HCT116 (cell line): ENCODE results near the gene BAIAP2L1. TPM values are rescaled to one million over a fixed set of nuclear protein-coding genes. Genes with fewer than 3 reads are reported as not detected.

Source experiments
- ATAC-seq: fragments of 200-7000 bp; cut with Tn5 transposase; 2 replicates; pipeline ENCODE4 v1.9.1; 2020; ENCODE audit warnings: mild to moderate bottlenecking, moderate library complexity
- BruUV-seq: library from RNA; stranded (reverse); fragments of 400-500 nt; replicated peaks from 2 replicates; lab custom pipeline; 2021; lab: Mats Ljungman, UMichigan
- CTCF ChIA-PET: fragments of 300-600 bp; sonication (Branson Sonifier 250); formaldehyde crosslinking; loops from one replicate; lab custom pipeline; 2021; ENCODE audit warnings: antibody characterized with exemption; lab: Charles Lee
- POLR2A ChIA-PET: fragments of 300-600, 350-600 bp; sonication (Branson Sonifier 250); formaldehyde crosslinking; loops from one replicate; lab custom pipeline; 2021; ENCODE audit warnings: antibody characterized with exemption; lab: Charles Lee
- RAD21 ChIA-PET, 2 experiments: fragments of 300-600 bp; sonication (Branson Sonifier 250); formaldehyde crosslinking; loops; one replicate each; lab custom pipeline; 2023; ENCODE audit warnings: low total read pairs in 2 of 2; ENCODE audit not compliant: uncharacterized antibody in 2 of 2, unreplicated experiment in 2 of 2, low non-redundant PET in 1 of 2; lab: Charles Lee
- DNase-seq: peaks from one replicate; pipeline ENCODE4 v3.0.0-alpha.2; 2010; ENCODE audit warnings: low read depth, low spot score
- H2AFZ ChIP-seq: fragments of 200-600 bp; shearing (Covaris generic), sonication (generic); 2 replicates; pipeline ENCODE4 v1.6.1; 2017; ENCODE audit warnings: low read depth, mixed run types, mixed read lengths, antibody characterized with exemption, low read length; ENCODE audit not compliant: poor library complexity, severe bottlenecking
- H3K27ac ChIP-seq: 2 replicates; pipeline ENCODE4 v1.5.1; 2012; ENCODE audit warnings: low read depth, low read length
- H3K27me3 ChIP-seq: fragments of 200-600 bp; sonication (generic); 2 replicates; pipeline ENCODE4 v1.6.1; 2016; ENCODE audit warnings: mixed run types, low read length, mixed read lengths; ENCODE audit not compliant: insufficient read depth
- H3K36me3 ChIP-seq, 2 experiments: fragments of 200-500 bp in 1 of 2; fragments of 200-600 bp in 1 of 2; sonication (Bioruptor generic) in 1 of 2; sonication (generic) in 1 of 2; 2 replicates each; pipeline versions ENCODE4 v1.5.1 to v1.6.1; 2014 to 2016; ENCODE audit warnings: low read length in 2 of 2, inconsistent platforms in 1 of 2, mixed read lengths in 1 of 2, mixed run types in 1 of 2; ENCODE audit not compliant: insufficient read depth in 2 of 2, control insufficient read depth in 1 of 2
- H3K4me1 ChIP-seq, 2 experiments: fragments of 200-600 bp in 1 of 2; sonication (generic) in 1 of 2; 2 replicates each; pipeline versions ENCODE4 v1.5.1 to v1.6.1; 2012 to 2017; ENCODE audit warnings: low read length in 2 of 2, inconsistent platforms in 1 of 2, mild to moderate bottlenecking in 1 of 2, mixed read lengths in 1 of 2, mixed run types in 1 of 2, moderate library complexity in 1 of 2; ENCODE audit not compliant: insufficient read depth in 2 of 2, control insufficient read depth in 1 of 2
- H3K4me2 ChIP-seq: fragments of 200-600 bp; sonication (generic); 2 replicates; pipeline ENCODE4 v1.6.1; 2017; ENCODE audit warnings: mixed run types, low read length, mixed read lengths
- H3K4me3 ChIP-seq, 2 experiments: fragments of 200-600 bp in 1 of 2; sonication (generic) in 1 of 2; replicated peaks in 1 of 2; 2 replicates each; pipeline ENCODE4 v1.5.1; 2011 to 2016; ENCODE audit warnings: low read length in 2 of 2, control low read depth in 1 of 2, low read depth in 1 of 2, mild to moderate bottlenecking in 1 of 2, mixed read lengths in 1 of 2, mixed run types in 1 of 2
- H3K79me2 ChIP-seq: fragments of 200-600 bp; sonication (generic); 2 replicates; pipeline ENCODE4 v1.6.1; 2017; ENCODE audit warnings: mild to moderate bottlenecking, mixed run types, low read length, moderate library complexity, mixed read lengths; ENCODE audit not compliant: insufficient read depth
- H3K9ac ChIP-seq: fragments of 200-600 bp; sonication (generic); 2 replicates; pipeline ENCODE4 v1.6.1; 2016; ENCODE audit warnings: low read length, mixed read lengths
- H3K9me2 ChIP-seq: fragments of 200-600 bp; sonication (generic), shearing (Covaris generic); 2 replicates; pipeline ENCODE4 v1.6.1; 2017; ENCODE audit warnings: mixed run types, mild to moderate bottlenecking, moderate library complexity; ENCODE audit not compliant: insufficient read depth
- H3K9me3 ChIP-seq, 2 experiments: fragments of 200-500 bp in 1 of 2; fragments of 200-600 bp in 1 of 2; sonication (Bioruptor generic) in 1 of 2; sonication (generic) in 1 of 2; 2 replicates each; pipeline ENCODE4 v1.6.1; 2014 to 2017; ENCODE audit warnings: low read length in 2 of 2, mixed read lengths in 2 of 2, inconsistent platforms in 1 of 2, low read depth in 1 of 2, mild to moderate bottlenecking in 1 of 2, mixed run types in 1 of 2, moderate library complexity in 1 of 2; ENCODE audit not compliant: control insufficient read depth in 1 of 2, insufficient read depth in 1 of 2
- H4K20me1 ChIP-seq: fragments of 200-600 bp; sonication (generic), shearing (Covaris generic); 2 replicates; pipeline ENCODE4 v1.6.1; 2017; ENCODE audit warnings: mixed run types, mild to moderate bottlenecking, moderate library complexity; ENCODE audit not compliant: insufficient read depth
- CBX3 ChIP-seq: IDR thresholded peaks from 2 replicates; pipeline ENCODE4 v1.6.1; 2012; ENCODE audit warnings: low read depth
- EGR1 ChIP-seq: IDR thresholded peaks from 2 replicates; pipeline ENCODE4 v1.6.1; 2012; ENCODE audit warnings: low read depth
- FOSL1 ChIP-seq: IDR thresholded peaks from 2 replicates; pipeline ENCODE4 v1.6.1; 2012; ENCODE audit warnings: low read depth
- POLR2AphosphoS5 ChIP-seq: IDR thresholded peaks from 2 replicates; pipeline ENCODE4 v1.6.1; 2011; ENCODE audit warnings: mild to moderate bottlenecking, low read depth, low read length, moderate library complexity
- REST ChIP-seq: IDR thresholded peaks from 2 replicates; pipeline ENCODE4 v1.6.1; 2012; ENCODE audit warnings: low read depth
- SP1 ChIP-seq: IDR thresholded peaks from 2 replicates; pipeline ENCODE4 v1.6.1; 2012; ENCODE audit warnings: low read depth
- SRF ChIP-seq: IDR thresholded peaks from 2 replicates; pipeline ENCODE4 v1.6.1; 2012; ENCODE audit warnings: low read depth
- ZFX ChIP-seq: fragments of 450-650 bp; IDR thresholded peaks from 2 replicates; pipeline ENCODE4 v1.6.1; 2017
- intact Hi-C: fragments of 100-400 bp; cut with micrococcal nuclease; formaldehyde crosslinking; loops from 2 replicates; pipeline ENCODE4 v1.10.0; 2022
- total RNA-seq: library from RNA; stranded (reverse); gene quantifications from one replicate; pipeline ENCODE4 v1.2.1, GENCODE V29; 2021; ENCODE audit not compliant: unreplicated experiment
- TF ChIP-seq, protein P1 (sequence below): IDR thresholded peaks from 2 replicates; pipeline ENCODE4 v1.6.1; 2012
- TF ChIP-seq, protein P2 (sequence below): IDR thresholded peaks from 2 replicates; pipeline ENCODE4 v1.6.1; 2012

BAIAP2L1 gene
- total RNA-seq, 1 experiment from 2014 or later: 61.2 TPM

DNA sequence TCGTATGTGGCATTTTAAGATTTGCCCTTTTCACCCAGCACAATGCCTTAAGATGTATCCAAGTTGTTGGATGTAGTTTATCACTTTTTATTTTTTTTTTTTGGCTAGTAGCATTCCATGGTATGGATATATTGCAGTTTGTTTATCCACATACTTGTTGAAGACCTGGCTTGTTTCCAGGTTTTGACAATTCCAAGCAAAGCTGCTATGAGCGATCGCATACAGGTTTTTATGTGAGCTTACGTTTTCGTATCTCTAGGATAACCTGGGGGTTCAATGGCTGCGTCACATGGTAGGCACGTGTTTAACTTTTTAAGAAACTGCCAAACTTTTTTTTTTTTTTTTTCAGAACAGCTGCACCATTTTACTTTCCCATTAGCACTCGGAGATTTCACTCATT is 32.2 kb downstream of the BAIAP2L1 start (continued):
- TF ChIP-seq REST (no peak), CBX3 (no peak), FOSL1 (no peak), POLR2AphosphoS5 (no peak), EGR1 (no peak)

GRCh38 chr7:98366562-98366938 is 34.3 kb downstream of the BAIAP2L1 start:
- ChIA-PET RAD21 (interaction anchor here in 1 of 2 experiments (0.6 kb wide), 1 partner anchor 19 kb away, joined by 4 read pairs; no protein-coding TSS in a partner anchor), CTCF (no interaction called here), POLR2A (interaction anchor here (0.6 kb wide), 1 partner anchor 62 kb away, joined by 3 read pairs; no protein-coding TSS in a partner anchor)
- Histone ChIP-seq H3K36me3 (0 out of 4 replicates have a peak, but pooled peaks cover 0 to 2% of the 10 kb centered on the region in 2 experiments), H3K9ac (no peak overlapping the region), H3K79me2 (peaks cover 70% of the 10 kb centered on the region), H3K4me1 (peaks cover 55 to 62% of the 10 kb centered on the region in 2 experiments), H3K9me3 (no peaks in the 10 kb centered on the region), H3K4me2 (no peak overlapping the region), H3K27me3 (no peaks in the 10 kb centered on the region), H4K20me1 (no peaks in the 10 kb centered on the region), H3K9me2 (no peaks in the 10 kb centered on the region), H3K27ac (no peak overlapping the region), H2AFZ (no peak overlapping the region), H3K4me3 (no peak overlapping the region)
- no peak for TF ChIP-seq ZFX
- TF ChIP-seq REST: no peak
- no peak for TF ChIP-seq SRF
- TF ChIP-seq, protein P1, sequence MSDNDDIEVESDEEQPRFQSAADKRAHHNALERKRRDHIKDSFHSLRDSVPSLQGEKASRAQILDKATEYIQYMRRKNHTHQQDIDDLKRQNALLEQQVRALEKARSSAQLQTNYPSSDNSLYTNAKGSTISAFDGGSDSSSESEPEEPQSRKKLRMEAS: no peak
- TF ChIP-seq, protein P2, sequence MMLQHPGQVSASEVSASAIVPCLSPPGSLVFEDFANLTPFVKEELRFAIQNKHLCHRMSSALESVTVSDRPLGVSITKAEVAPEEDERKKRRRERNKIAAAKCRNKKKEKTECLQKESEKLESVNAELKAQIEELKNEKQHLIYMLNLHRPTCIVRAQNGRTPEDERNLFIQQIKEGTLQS: no peak
- TF ChIP-seq SP1: no peak
- no peak for TF ChIP-seq POLR2AphosphoS5
- TF ChIP-seq FOSL1: no peak
- intact Hi-C loops: no loop called here
- DNase-seq: no peak
- no peak for ATAC-seq
- no TSS peak for BruUV-seq
